ENCODE data around the gene UQCC3. TPM values are rescaled to one million over a fixed set of nuclear protein-coding genes. Genes with fewer than 3 reads are reported as not detected.

The UQCC3 gene
- total and polyA plus RNA-seq, 7 donors: 5.2 to 16.5 (median 8.1) TPM

DNA sequence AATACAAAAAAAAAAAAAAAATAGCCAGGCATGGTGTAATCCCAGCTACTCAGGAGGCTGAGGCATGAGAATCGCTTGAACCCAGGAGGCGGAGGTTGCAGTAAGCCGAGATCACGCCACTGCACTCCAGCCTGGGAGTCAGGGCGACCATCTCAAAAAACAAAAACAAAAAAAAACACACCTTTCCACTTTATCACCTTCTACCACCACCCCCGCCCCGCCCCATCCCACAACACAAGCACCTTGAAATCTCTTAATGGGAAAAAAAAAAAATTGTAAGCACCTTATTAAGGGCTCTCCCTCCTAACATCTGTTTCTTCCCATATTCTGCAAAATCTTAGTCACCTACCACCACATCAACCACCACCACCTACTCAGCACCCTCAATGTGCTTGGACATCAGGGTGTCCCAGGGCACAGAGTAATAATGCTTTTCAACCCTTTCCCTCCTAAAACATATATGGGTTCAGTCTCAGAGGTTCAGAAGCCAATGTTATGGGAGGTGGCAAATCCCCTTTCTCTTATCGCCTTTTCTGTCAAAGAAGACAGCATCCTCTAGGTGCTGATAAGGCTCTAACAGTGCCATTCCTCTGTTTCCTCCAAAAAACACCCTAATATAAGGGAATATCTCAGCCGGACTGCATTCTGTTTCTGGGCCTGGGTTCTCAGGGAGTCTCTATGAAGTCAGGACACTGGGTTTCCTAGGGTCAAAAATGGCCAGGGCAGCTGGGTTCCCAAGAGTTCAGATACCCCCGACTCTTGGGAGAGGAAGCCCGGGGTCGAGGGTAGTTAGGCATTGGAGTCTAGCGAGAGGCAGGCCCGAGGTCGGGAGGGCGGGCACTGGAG lies 19.1 kb upstream of the UQCC3 start:
- Histone ChIP-seq H3K4me1 (peaks cover 11% of the 10 kb centered on the region), H3K36me3 (ENCODE audit: insufficient read depth in 1 of 2, low read depth in 1 of 2) (peaks cover 0 to 29% of the 10 kb centered on the region in 2 donors), H3K27ac (peak overlapping the region; percentile 95), H3K27me3 (ENCODE audit: insufficient read depth in 3 of 3, low read length in 2 of 3) (no peaks in the 10 kb centered on the region), H3K4me3 (peak overlapping the region; percentile 93), H3K9me3 (no peaks in the 10 kb centered on the region)
- TF ChIP-seq CTCF (IDR thresholded peaks at IDR 0.05): no peak
- WGBS, 3 donors: 39 to 41% (median 39%) methylated on average over 16 of the region's 16 CpGs
- no peak for DNase-seq
- intact Hi-C loops (cut with DNase I): loop anchor here in 1 of 2 donors (5.0 kb wide), 1 partner anchor 40 kb away; the partner anchor contains the start of genes EML3 and ROM1
- ATAC-seq: no peak

GRCh38 chr11:62654297-62654696 lies 17.2 kb upstream of the UQCC3 start:
- H3K27me3 ChIP-seq (ENCODE audit: insufficient read depth in 3 of 3, low read length in 2 of 3): no peaks in the 10 kb centered on the region
- no peak for ATAC-seq
- intact Hi-C loops (cut with DNase I): loop anchor here in 1 of 2 donors (5.0 kb wide), 1 partner anchor 42 kb away; the partner anchor contains the start of genes EML3 and ROM1
- WGBS, 3 donors: 87 to 90% (median 90%) methylated on average over 11 of the region's 11 CpGs
- H3K36me3 ChIP-seq (ENCODE audit: insufficient read depth in 1 of 2, low read depth in 1 of 2): peaks cover 0 to 10% of the 10 kb centered on the region in 2 donors
- no peak overlapping the region for H3K4me3 ChIP-seq
- H3K9me3 ChIP-seq: no peaks in the 10 kb centered on the region
- H3K27ac ChIP-seq: no peak overlapping the region
- no peak for TF ChIP-seq CTCF (IDR thresholded peaks at IDR 0.05)
- peaks cover 8% of the 10 kb centered on the region for H3K4me1 ChIP-seq
- no peak for DNase-seq

GRCh38 chr11:62656796-62657429 lies 14.6 kb upstream of the UQCC3 start:
- no peak for TF ChIP-seq CTCF (IDR thresholded peaks at IDR 0.05)
- ATAC-seq (no peak), DNase-seq (no peak)
- Histone ChIP-seq H3K4me1 (peaks cover 3% of the 10 kb centered on the region), H3K4me3 (no peak overlapping the region), H3K27ac (no peak overlapping the region), H3K27me3 (ENCODE audit: insufficient read depth in 3 of 3, low read length in 2 of 3) (no peaks in the 10 kb centered on the region), H3K9me3 (no peaks in the 10 kb centered on the region), H3K36me3 (ENCODE audit: insufficient read depth in 1 of 2, low read depth in 1 of 2) (peaks cover 0 to 7% of the 10 kb centered on the region in 2 donors)
- intact Hi-C loops (cut with DNase I): no loop called here
- WGBS, 3 donors: 61 to 69% (median 64%) methylated on average over 5 of the region's 5 CpGs

GRCh38 chr11:62664405-62665074 lies 6.9 kb upstream of the UQCC3 start:
- intact Hi-C loops (cut with DNase I): no loop called here
- DNase-seq (peak in 1 of 2 donors; percentile 75), ATAC-seq (peak; percentile 51 to 59 (median 56))
- no peak for TF ChIP-seq CTCF (IDR thresholded peaks at IDR 0.05)
- H3K27me3 ChIP-seq (ENCODE audit: insufficient read depth in 3 of 3, low read length in 2 of 3): no peaks in the 10 kb centered on the region
- H3K4me1 ChIP-seq: peaks cover 23% of the 10 kb centered on the region
- peak overlapping the region; percentile 95 for H3K27ac ChIP-seq
- peaks cover 3 to 43% of the 10 kb centered on the region in 2 donors for H3K36me3 ChIP-seq (ENCODE audit: insufficient read depth in 1 of 2, low read depth in 1 of 2)
- peak overlapping the region; percentile 99 for H3K4me3 ChIP-seq
- 3% methylated on average over 36 of the region's 36 CpGs for WGBS, 3 donors
- H3K9me3 ChIP-seq: no peaks in the 10 kb centered on the region

Measured in psoas muscle (tissue), 8 donors.